ENCODE data around the gene ATP9B. TPM values are rescaled to one million over a fixed set of nuclear protein-coding genes. Genes with fewer than 3 reads are reported as not detected.

ATP9B gene
- total RNA-seq, 1 experiment from 2014 or later = 44.4 TPM

DNA sequence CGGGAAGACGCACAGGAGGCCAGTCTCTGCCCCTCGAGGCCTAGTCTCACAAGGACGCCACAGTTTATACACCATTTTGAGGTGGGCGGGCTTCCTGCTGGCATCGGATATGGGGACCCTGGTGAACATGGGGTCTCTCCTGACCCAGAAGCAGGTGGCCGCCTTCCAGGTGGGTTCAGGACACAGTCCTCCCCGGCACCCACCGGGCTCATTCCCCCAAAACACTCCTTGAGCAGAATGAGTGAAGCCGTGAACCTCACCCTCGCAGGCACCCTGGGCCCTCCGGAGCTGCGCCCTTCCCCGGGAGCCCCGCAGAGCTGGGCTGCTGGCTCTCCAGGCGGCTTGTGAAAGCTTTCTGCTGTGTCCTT lies 333.0 kb downstream of the ATP9B start:
- ChIA-PET CTCF (no interaction called here), POLR2A (interaction anchor here (1.3 kb wide), 1 partner anchor 9 kb away, joined by 3 read pairs; no protein-coding TSS in a partner anchor)
- no peak for TF ChIP-seq POLR2AphosphoS5 (IDR thresholded peaks at IDR 0.05; ENCODE audit: low read depth, low read length)
- TF ChIP-seq SIN3A (IDR thresholded peaks at IDR 0.05; ENCODE audit: borderline replicate concordance, insufficient read depth, low read depth, low read length) = no peak
- TF ChIP-seq, protein P1, sequence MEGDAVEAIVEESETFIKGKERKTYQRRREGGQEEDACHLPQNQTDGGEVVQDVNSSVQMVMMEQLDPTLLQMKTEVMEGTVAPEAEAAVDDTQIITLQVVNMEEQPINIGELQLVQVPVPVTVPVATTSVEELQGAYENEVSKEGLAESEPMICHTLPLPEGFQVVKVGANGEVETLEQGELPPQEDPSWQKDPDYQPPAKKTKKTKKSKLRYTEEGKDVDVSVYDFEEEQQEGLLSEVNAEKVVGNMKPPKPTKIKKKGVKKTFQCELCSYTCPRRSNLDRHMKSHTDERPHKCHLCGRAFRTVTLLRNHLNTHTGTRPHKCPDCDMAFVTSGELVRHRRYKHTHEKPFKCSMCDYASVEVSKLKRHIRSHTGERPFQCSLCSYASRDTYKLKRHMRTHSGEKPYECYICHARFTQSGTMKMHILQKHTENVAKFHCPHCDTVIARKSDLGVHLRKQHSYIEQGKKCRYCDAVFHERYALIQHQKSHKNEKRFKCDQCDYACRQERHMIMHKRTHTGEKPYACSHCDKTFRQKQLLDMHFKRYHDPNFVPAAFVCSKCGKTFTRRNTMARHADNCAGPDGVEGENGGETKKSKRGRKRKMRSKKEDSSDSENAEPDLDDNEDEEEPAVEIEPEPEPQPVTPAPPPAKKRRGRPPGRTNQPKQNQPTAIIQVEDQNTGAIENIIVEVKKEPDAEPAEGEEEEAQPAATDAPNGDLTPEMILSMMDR (IDR thresholded peaks at IDR 0.05) = no peak
- TF ChIP-seq TCF7L2 (IDR thresholded peaks at IDR 0.05; ENCODE audit: low read depth, low read length) = no peak
- TF ChIP-seq, protein P2, sequence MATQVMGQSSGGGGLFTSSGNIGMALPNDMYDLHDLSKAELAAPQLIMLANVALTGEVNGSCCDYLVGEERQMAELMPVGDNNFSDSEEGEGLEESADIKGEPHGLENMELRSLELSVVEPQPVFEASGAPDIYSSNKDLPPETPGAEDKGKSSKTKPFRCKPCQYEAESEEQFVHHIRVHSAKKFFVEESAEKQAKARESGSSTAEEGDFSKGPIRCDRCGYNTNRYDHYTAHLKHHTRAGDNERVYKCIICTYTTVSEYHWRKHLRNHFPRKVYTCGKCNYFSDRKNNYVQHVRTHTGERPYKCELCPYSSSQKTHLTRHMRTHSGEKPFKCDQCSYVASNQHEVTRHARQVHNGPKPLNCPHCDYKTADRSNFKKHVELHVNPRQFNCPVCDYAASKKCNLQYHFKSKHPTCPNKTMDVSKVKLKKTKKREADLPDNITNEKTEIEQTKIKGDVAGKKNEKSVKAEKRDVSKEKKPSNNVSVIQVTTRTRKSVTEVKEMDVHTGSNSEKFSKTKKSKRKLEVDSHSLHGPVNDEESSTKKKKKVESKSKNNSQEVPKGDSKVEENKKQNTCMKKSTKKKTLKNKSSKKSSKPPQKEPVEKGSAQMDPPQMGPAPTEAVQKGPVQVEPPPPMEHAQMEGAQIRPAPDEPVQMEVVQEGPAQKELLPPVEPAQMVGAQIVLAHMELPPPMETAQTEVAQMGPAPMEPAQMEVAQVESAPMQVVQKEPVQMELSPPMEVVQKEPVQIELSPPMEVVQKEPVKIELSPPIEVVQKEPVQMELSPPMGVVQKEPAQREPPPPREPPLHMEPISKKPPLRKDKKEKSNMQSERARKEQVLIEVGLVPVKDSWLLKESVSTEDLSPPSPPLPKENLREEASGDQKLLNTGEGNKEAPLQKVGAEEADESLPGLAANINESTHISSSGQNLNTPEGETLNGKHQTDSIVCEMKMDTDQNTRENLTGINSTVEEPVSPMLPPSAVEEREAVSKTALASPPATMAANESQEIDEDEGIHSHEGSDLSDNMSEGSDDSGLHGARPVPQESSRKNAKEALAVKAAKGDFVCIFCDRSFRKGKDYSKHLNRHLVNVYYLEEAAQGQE (IDR thresholded peaks at IDR 0.05; ENCODE audit: insufficient read depth in 1 of 2, low read depth in 2 of 2, low read length in 1 of 2) = no peak
- no TSS peak for BruUV-seq (replicated peaks)
- no peaks in the 10 kb centered on the region for H3K36me3 ChIP-seq (ENCODE audit: control insufficient read depth, insufficient read depth, low read length)
- H3K9me3 ChIP-seq (ENCODE audit: control insufficient read depth, insufficient read depth, low read depth, low read length) = no peaks in the 10 kb centered on the region
- no peak overlapping the region for H3K4me3 ChIP-seq (ENCODE audit: low read depth in 2 of 2, low read length in 2 of 2)
- ATAC-seq (no peak), DNase-seq (ENCODE audit: low read depth, low spot score) (no peak)
- intact Hi-C loops (cut with micrococcal nuclease; ENCODE audit: unreplicated experiment) (no loop called here), in situ Hi-C loops (cut with HindIII; ENCODE audit: low pct_unique_long_range_greater_than_20kb, low sequenced_read_pairs) (no loop called here)
- H3K27ac ChIP-seq (ENCODE audit: low read length) = no peak overlapping the region
- peaks cover 44% of the 10 kb centered on the region for H3K4me1 ChIP-seq (ENCODE audit: control insufficient read depth, insufficient read depth, low read length)
- H3K27me3 ChIP-seq (ENCODE audit: control insufficient read depth, insufficient read depth, low read length) = no peaks in the 10 kb centered on the region

DNA sequence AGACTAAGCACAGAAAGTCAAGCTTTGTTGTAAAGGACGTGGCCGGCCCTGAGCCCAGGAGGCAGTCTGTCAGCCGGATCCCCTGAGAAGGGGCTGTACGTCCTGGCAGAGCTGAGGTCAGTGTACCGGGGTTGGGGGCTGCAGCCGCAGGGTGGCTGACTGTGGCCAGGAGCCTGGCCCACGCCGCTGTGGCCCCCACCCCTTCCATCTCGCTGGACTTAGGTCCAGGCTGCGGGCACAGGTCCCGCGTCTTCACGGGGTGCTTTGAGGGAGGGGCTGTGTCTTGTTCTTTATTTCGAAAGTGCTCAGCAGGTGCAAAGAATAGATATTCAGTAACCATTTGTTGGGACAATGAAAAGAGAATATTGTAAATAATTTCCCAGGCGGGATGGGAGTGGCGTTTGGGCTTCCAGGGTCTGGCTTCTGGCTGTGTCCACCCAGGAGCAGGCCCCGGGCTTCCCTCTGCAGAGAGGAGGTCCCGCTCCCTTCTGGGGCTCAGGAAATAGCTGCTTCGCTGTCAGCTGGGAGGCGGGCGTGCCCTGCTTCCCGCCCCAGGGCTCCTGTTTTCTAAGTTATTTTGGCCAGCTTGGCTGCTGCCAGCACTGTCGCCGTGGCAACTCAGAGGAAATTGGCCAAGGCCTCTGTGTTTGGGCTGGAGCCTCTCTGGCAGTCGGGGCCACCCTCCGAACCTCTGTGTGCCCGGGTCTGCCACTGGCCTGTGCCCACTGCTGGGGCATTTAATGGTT lies 334.0 kb downstream of the ATP9B start:
- ATAC-seq (no peak), DNase-seq (ENCODE audit: low read depth, low spot score) (no peak)
- BruUV-seq (replicated peaks) = TSS peak; percentile 50
- CTCF ChIA-PET = no interaction called here
- H3K36me3 ChIP-seq (ENCODE audit: control insufficient read depth, insufficient read depth, low read length) = no peaks in the 10 kb centered on the region
- no peaks in the 10 kb centered on the region for H3K9me3 ChIP-seq (ENCODE audit: control insufficient read depth, insufficient read depth, low read depth, low read length)
- TF ChIP-seq, protein P1 (IDR thresholded peaks at IDR 0.05) = no peak
- TF ChIP-seq, protein P2 (IDR thresholded peaks at IDR 0.05; ENCODE audit: insufficient read depth in 1 of 2, low read depth in 2 of 2, low read length in 1 of 2) = no peak
- TF ChIP-seq SIN3A (IDR thresholded peaks at IDR 0.05; ENCODE audit: borderline replicate concordance, insufficient read depth, low read depth, low read length) (no peak), TCF7L2 (IDR thresholded peaks at IDR 0.05; ENCODE audit: low read depth, low read length) (no peak)
- H3K4me1 ChIP-seq (ENCODE audit: control insufficient read depth, insufficient read depth, low read length) = peaks cover 40% of the 10 kb centered on the region
- POLR2A ChIA-PET = interaction anchor here (0.6 to 1.3 kb wide), 2 partner anchors 10 to 24 kb away, joined by 3 to 26 read pairs; no protein-coding TSS in a partner anchor
- H3K27me3 ChIP-seq (ENCODE audit: control insufficient read depth, insufficient read depth, low read length) = no peaks in the 10 kb centered on the region
- no peak overlapping the region for H3K27ac ChIP-seq (ENCODE audit: low read length)
- intact Hi-C loops (cut with micrococcal nuclease; ENCODE audit: unreplicated experiment) = no loop called here
- no peak overlapping the region for H3K4me3 ChIP-seq (ENCODE audit: low read depth in 2 of 2, low read length in 2 of 2)
- in situ Hi-C loops (cut with HindIII; ENCODE audit: low pct_unique_long_range_greater_than_20kb, low sequenced_read_pairs) = no loop called here

All from Panc1 (cell line).